ENCODE data around the gene PSMA5. TPM values are rescaled to one million over a fixed set of nuclear protein-coding genes. Genes with fewer than 3 reads are reported as not detected.

Gene PSMA5
- total RNA-seq, 2 donors from 2014 or later = 117 to 122 TPM

- Mint-ChIP-seq H3K4me1 (no peaks in the 10 kb centered on the region), H3K27ac (no peak overlapping the region), H3K36me3 (ENCODE audit: low read depth) (peaks cover 7% of the 10 kb centered on the region), H3K9me3 (peaks cover 1% of the 10 kb centered on the region), H3K27me3 (ENCODE audit: insufficient read depth) (no peaks in the 10 kb centered on the region), H3K4me3 (no peak overlapping the region)
- H3K27me3 ChIP-seq (ENCODE audit: control insufficient read depth, insufficient read depth, low read length, poor library complexity, severe bottlenecking) = no peaks in the 10 kb centered on the region
- no peak overlapping the region for H3K9ac ChIP-seq (ENCODE audit: extremely low read depth, low read length, poor library complexity, severe bottlenecking)
- no peak overlapping the region for H3K4me3 ChIP-seq (ENCODE audit: low read length)
- no peak for DNase-seq
- TF ChIP-seq CTCF (conservative IDR thresholded peaks at IDR 0.05) = no peak
- no peak overlapping the region for H3K27ac ChIP-seq (ENCODE audit: low read depth, low read length)
- H3K9me3 ChIP-seq (ENCODE audit: control insufficient read depth, low read length) = no peaks in the 10 kb centered on the region
- WGBS, 2 experiments (ENCODE audit: insufficient coverage in 1 of 2, insufficient read length in 1 of 2) = 97 to 100% methylated on average over 2 to 6 of the region's 6 CpGs
- no peaks in the 10 kb centered on the region for H3K4me1 ChIP-seq (ENCODE audit: control insufficient read depth, insufficient read depth, low read length)
- peaks cover 2% of the 10 kb centered on the region for H3K36me3 ChIP-seq (ENCODE audit: control insufficient read depth, insufficient read depth, low read length)
Observed at GRCh38 chr1:109372281-109372680, 54.0 kb downstream of the PSMA5 start.

GRCh38 chr1:109371341-109371739 is 54.9 kb downstream of the PSMA5 start:
- peaks cover 1% of the 10 kb centered on the region for H3K9me3 Mint-ChIP-seq
- no peak for TF ChIP-seq CTCF (conservative IDR thresholded peaks at IDR 0.05)

GRCh38 chr1:109370712-109371340 is 55.4 kb downstream of the PSMA5 start:
- WGBS, 2 experiments (ENCODE audit: insufficient coverage in 1 of 2, insufficient read length in 1 of 2) = 91% methylated on average over 7 of the region's 7 CpGs

More at GRCh38 chr1:109371341-109371739, 54.9 kb downstream of the PSMA5 start:
- no peak overlapping the region for H3K4me3 ChIP-seq (ENCODE audit: low read length)
- 66 to 69% methylated on average over 4 of the region's 4 CpGs for WGBS, 2 experiments (ENCODE audit: insufficient coverage in 1 of 2, insufficient read length in 1 of 2)
- no peak overlapping the region for H3K9ac ChIP-seq (ENCODE audit: extremely low read depth, low read length, poor library complexity, severe bottlenecking)
- no peaks in the 10 kb centered on the region for H3K4me1 ChIP-seq (ENCODE audit: control insufficient read depth, insufficient read depth, low read length)
- H3K4me1 Mint-ChIP-seq = no peaks in the 10 kb centered on the region
- no peak overlapping the region for H3K4me3 Mint-ChIP-seq
- H3K36me3 ChIP-seq (ENCODE audit: control insufficient read depth, insufficient read depth, low read length) = peaks cover 10% of the 10 kb centered on the region
- peaks cover 16% of the 10 kb centered on the region for H3K36me3 Mint-ChIP-seq (ENCODE audit: low read depth)
- no peaks in the 10 kb centered on the region for H3K27me3 ChIP-seq (ENCODE audit: control insufficient read depth, insufficient read depth, low read length, poor library complexity, severe bottlenecking)
- no peak overlapping the region for H3K27ac ChIP-seq (ENCODE audit: low read depth, low read length)
- no peaks in the 10 kb centered on the region for H3K9me3 ChIP-seq (ENCODE audit: control insufficient read depth, low read length)
- no peak for DNase-seq
- H3K27ac Mint-ChIP-seq = no peak overlapping the region
- H3K27me3 Mint-ChIP-seq (ENCODE audit: insufficient read depth) = no peaks in the 10 kb centered on the region

More at GRCh38 chr1:109370712-109371340, 55.4 kb downstream of the PSMA5 start:
- Mint-ChIP-seq H3K4me3 (no peak overlapping the region), H3K27ac (no peak overlapping the region), H3K9me3 (peaks cover 1% of the 10 kb centered on the region), H3K27me3 (ENCODE audit: insufficient read depth) (no peaks in the 10 kb centered on the region), H3K4me1 (no peaks in the 10 kb centered on the region), H3K36me3 (ENCODE audit: low read depth) (peaks cover 22% of the 10 kb centered on the region)
- H3K4me1 ChIP-seq (ENCODE audit: control insufficient read depth, insufficient read depth, low read length) = no peaks in the 10 kb centered on the region
- no peak for TF ChIP-seq CTCF (conservative IDR thresholded peaks at IDR 0.05)
- no peak overlapping the region for H3K27ac ChIP-seq (ENCODE audit: low read depth, low read length)
- no peaks in the 10 kb centered on the region for H3K9me3 ChIP-seq (ENCODE audit: control insufficient read depth, low read length)
- H3K36me3 ChIP-seq (ENCODE audit: control insufficient read depth, insufficient read depth, low read length) = peaks cover 13% of the 10 kb centered on the region
- no peak overlapping the region for H3K9ac ChIP-seq (ENCODE audit: extremely low read depth, low read length, poor library complexity, severe bottlenecking)
- H3K27me3 ChIP-seq (ENCODE audit: control insufficient read depth, insufficient read depth, low read length, poor library complexity, severe bottlenecking) = no peaks in the 10 kb centered on the region
- no peak for DNase-seq
- no peak overlapping the region for H3K4me3 ChIP-seq (ENCODE audit: low read length)

Data from endodermal cell (in vitro differentiated cells).